NCI-H510A (cell line): ENCODE measurements around the gene FGGY.

Source experiments
- DNase-seq: peaks from one replicate; lab custom pipeline; 2025; lab: John Stamatoyannopoulos, UW

Gene FGGY

DNA sequence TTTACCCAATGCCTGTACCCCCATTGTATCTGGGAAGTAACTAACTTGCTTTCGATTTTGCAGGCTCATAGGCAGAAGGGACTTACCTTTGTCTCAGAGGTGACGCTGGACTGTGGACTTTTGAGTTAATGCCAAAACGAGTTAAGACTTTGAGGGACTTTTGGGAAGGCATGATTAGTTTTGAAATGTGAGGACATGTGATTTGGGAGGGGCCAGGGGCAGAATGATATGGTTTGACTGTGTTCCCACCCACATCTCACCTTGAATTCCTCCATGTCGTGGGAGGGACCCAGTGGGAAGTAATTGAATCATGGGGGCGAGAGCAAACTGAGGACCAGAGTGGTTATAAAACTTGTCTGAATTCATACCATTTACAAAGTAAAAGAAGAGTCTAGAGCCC is 440.7 kb downstream of the FGGY start:
- no peak for DNase-seq

DNA sequence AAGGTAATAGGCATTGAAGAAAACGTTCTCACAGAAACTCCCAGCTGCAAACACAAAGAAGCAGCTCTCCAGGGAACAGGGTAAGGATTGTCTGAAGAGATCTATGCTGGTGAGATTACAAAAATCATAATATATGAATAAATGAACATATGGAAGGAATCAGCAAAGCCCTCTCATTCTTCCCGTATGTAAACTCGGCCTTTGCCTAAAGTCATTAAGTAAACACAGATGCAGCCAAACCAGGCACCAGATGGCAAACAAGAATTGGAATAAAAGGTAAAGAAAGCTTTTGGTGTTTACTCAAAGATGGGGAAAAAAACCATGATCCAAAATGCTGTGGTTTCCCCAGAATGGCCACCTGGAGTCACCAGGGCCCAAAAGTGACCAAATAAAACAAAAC is 441.3 kb downstream of the FGGY start:
- DNase-seq = no peak

DNA sequence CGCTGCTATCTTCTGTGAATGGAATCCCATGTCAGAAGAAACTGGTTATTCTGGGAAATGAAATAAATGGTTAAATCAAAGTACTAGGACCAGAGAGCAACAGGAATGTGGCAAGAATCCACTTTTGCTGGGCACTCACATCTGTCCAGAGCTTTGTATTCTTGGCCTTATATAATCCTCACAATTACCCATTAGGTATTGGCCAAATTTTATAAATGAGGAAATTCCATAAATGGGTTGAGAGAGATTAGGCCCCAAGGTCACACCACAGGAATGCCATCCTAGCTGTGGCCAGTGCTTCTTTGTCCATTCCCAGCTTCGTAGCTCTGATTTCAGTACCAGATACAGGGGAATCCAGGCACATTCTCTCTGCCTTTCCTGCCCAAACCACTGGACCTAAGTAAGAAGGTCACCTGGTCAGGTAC is 441.7 kb downstream of the FGGY start:
- DNase-seq = no peak

GRCh38 chr1:59739111-59739510 is 442.2 kb downstream of the FGGY start:
- DNase-seq = no peak

DNA sequence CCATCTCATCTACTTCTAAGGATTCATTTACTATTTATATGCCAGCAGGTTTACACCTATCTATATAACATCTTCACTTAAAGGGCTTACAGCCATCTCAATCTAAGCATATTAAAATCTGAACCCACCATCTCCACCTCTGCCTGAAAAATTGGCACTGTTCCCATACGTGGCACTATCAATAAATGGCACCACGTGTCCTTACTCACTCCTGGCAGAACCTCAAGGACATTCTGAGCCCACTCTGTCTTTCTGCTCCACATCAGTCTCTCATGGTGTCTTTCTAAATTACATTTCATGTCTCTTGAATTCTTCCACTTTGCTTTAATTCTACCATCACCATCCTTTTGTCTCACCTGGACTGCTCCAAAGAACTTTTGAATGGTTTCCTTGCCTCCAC is 445.6 kb downstream of the FGGY start:
- no peak for DNase-seq

DNA sequence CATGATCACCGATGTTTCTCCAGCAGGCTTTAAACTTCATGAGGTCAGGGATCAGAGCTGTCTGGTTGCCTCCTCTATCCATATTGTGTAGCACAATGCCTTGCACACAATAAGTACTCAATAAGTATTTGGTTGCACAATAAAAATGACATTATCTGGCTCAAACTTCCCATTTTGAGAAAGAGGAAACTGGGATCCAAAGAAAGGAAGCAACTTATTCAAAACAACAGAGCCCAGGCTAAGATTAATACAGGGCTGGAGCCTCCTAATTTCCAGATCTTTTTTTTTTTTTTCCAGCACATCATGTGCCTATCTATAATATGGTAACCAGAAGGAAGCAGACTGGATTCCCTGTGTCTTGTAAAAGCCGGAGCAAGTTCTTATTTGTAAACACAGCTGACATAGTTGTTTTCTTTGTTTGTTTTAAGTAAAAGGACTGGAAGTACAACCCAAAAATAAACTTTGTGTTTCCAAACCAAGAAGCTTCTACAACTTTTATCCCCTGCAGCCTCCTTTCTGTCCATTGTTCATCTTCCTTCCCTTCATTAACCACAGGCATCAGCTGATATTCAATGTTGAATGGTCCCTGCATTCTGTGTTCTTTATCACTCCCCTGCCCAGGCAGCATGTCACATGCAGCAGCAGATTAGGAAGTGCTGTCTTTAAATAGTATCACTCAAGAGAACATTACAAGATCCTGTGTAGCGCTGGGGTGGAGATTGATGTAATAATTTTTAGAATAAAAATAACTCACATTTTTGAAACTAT is 446.6 kb downstream of the FGGY start:
- no peak for DNase-seq

DNA sequence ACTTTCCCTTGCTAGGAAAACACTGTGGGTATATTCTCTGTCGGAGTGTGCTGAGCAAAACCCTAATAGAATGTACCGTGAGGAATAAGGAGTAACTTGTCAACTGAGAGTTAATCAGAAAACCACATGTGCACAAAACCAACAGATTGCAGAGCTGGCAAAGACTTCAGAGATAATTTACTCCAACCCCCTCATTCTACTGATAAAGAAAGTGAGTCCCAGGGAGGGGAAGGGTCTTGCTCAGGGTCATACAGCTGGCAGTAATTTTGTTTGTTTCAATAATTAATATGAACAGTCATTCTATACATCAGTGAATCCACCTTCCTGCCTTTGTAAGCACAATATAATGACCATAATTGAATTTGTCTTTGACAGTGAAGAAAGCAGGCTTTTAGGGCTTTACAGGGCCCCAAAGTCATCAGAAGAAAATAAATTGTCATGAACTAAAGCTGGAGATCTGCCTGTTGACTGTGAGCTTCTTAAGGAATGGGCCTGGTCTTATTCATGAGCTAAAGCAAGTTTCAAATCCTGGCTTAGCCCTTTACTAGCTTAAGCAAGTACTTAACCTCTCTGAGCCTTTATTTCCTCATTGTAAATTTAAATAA is 450.6 kb downstream of the FGGY start:
- DNase-seq = no peak

GRCh38 chr1:59748123-59748522 is 451.2 kb downstream of the FGGY start:
- no peak for DNase-seq

GRCh38 chr1:59750328-59751003 is 453.6 kb downstream of the FGGY start:
- DNase-seq = no peak

DNA sequence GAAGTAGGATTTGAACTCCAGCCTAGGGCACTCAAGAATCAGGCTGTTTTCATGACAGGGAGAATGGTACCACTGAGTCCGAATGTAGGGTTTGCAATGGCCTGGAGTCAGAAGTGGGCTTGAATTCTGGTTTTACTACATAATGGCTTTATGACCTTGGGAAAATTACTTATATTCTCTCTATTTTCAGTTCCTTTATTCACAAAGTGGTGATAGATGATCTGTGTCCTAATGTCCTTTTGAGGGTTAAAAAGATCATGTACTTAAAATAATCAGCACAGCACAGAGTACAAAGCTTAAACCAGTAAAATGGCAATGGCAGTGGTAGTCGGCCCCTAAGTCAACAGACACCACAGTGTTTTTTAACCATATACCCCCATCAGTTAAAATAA is 454.1 kb downstream of the FGGY start:
- no peak for DNase-seq

DNA sequence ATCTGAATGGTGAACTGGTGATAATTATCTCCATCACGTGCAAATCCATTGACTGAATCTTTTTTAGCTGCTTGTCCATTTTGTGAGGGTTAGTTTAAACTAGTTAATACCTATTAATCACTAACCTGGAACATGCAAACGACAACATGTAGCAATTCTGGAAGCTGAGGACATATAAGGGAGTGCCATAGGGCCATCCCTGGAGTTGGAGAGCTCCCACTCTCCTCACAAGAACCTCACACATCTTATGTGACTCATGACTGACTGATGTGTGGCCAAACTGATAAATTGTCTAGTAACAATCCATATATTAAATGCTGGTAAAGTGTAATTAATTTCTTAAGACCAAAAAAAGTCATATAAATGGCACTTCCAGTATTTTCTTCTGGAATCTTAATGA is 454.9 kb downstream of the FGGY start:
- no peak for DNase-seq

GRCh38 chr1:59752556-59753414 is 455.9 kb downstream of the FGGY start:
- DNase-seq = no peak

DNA sequence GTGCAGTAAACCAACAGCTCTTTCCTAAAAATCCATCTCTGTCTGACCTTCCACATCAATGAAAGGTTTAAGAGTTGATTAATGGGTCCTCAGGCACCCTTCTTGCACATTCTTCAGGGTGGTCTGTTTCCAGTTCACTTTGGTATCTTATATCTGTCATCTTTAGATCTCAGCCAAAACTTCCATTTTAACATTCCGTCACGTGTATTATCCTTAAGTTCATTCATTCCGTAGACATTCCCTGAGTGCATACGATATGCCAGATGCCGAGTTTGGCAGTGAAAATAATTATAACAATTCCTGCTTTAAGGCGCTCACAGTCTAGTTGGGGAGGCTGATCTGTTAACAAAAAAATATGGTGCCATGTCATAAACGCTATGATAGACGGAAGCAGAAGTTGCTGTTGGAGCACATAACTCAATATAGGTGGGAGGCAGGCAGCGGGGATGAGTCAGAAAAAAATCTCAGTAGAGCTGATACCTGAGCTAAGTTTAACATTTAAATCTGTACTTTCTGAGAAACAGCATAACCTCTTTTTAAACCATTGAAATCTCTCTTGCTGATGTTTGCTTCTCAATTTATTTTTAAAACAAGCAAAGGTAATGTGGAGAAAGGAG is 458.3 kb downstream of the FGGY start:
- DNase-seq = no peak

GRCh38 chr1:59757197-59757747 is 460.4 kb downstream of the FGGY start:
- no peak for DNase-seq

DNA sequence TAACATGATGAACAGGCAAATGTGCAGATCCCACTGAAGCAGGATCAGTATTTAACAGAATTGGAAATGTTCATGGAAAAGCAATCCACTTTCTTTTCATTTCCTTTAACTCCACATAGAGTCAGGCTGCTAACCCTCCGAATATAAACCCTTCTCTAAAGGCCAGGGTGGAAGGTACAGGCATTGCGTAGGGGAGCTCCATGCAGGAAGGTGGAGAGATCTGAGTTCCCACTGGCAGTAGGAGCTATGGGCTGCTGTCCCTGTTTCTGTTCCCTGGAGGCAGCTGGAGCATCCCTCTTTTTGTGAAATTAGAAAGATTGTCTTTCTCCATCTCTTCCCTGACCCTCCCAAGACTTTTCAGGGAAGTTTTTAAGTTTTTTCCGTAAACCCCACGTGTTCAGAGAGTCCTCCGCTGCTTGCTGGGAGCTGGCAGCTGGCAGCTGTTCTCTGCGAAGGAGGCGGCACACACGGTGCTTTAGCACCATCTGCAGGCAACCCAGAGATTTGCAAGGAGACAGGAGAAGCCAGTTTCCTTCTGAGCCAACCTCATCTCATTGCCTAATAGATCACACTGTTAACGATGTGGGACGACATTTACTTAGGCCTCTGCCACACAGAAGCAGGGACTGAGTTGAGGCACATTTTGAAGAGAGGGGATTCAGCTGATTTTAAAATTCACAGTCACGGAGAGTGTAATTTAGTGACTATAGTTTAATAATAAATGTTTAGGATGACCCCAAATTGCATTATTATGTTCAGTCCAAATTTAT is 462.4 kb downstream of the FGGY start:
- DNase-seq = peak; percentile 40

DNA sequence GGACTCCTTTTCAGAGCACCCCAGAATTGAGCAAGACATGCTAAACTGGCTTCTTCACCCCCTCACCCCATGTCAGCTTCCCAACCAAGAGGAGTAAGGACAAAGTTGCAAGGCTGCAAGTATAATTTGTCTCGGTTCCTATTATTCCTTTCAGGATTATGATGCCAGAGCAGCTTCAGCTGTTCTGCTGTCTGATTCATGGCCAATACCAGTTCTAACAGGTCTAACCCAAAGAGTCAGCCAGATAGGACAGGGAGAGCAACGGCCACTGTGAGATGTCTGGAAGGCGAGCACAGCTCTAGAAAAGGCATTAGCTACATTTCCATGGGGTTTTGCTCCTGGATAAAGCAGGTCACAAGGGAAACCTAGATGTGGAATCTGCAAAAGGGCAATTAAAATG is 464.5 kb downstream of the FGGY start:
- no peak for DNase-seq

GRCh38 chr1:59763418-59763817 is 466.5 kb downstream of the FGGY start:
- no peak for DNase-seq

DNA sequence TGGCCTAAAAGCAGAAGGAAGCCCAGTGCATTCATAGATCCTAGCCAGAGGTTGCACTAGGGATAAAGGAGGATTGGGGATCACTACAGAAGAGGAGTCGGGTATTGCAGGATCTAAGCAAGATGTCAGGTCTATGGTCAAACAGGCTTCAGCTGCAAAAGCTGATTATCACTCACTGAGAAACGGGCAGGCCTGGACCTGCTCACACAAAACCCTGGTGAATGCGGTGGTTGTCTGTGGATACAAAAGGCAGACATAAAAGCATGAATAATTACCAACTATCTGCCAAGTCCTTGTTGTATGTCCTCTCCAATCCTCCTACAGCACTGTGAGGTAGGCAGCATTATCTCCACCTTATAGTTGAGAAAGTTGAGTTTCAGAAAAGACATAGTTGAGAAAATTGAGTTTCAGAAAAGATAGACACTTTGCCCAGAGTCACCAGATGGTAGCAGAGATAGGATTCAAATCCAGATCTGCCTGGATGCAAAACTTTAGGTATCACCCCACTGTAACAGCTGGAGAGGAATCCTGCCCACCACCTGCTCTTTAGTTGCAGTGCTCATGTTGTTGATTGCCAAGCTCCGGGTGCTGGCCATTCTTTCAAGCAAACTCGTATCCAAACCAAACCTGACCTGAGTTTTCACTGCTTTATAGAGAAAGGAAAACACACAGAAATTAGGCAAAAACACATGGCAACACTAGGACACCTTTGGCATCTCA is 468.3 kb downstream of the FGGY start:
- peak; percentile 60 for DNase-seq

GRCh38 chr1:59766227-59766855 is 469.4 kb downstream of the FGGY start:
- no peak for DNase-seq

- no peak for DNase-seq
These were observed 470.2 kb downstream of the FGGY start for GRCh38 chr1:59767119-59767518.
